Neuron (in vitro differentiated cells): ENCODE measurements around the gene ATP6V1C2.
"Not testable (repeated sequence)": the region's sequence is repeated elsewhere in the genome, so short reads cannot be mapped to it uniquely, and the experiment has no call there.

Experiments used
- H2AFZ ChIP-seq: one replicate; pipeline ENCODE4 v1.6.1; 2013; ENCODE audit warnings: low read depth, mild to moderate bottlenecking, inconsistent platforms, low read length, moderate library complexity
- H3K27me3 ChIP-seq: one replicate; pipeline ENCODE4 v1.6.1; 2013; ENCODE audit warnings: low read length; ENCODE audit not compliant: insufficient read depth
- H3K36me3 ChIP-seq: one replicate; pipeline ENCODE4 v1.6.1; 2013; ENCODE audit warnings: low read length; ENCODE audit not compliant: insufficient read depth
- H3K4me1 ChIP-seq: one replicate; pipeline ENCODE4 v1.6.1; 2013; ENCODE audit warnings: low read length; ENCODE audit not compliant: insufficient read depth
- H3K4me3 ChIP-seq: 2 replicates; pipeline ENCODE4 v1.5.1; 2013; ENCODE audit warnings: mild to moderate bottlenecking, low read length, moderate library complexity
- H3K9me3 ChIP-seq: one replicate; pipeline ENCODE4 v1.6.1; 2013; ENCODE audit warnings: low read length

ATP6V1C2 gene

DNA sequence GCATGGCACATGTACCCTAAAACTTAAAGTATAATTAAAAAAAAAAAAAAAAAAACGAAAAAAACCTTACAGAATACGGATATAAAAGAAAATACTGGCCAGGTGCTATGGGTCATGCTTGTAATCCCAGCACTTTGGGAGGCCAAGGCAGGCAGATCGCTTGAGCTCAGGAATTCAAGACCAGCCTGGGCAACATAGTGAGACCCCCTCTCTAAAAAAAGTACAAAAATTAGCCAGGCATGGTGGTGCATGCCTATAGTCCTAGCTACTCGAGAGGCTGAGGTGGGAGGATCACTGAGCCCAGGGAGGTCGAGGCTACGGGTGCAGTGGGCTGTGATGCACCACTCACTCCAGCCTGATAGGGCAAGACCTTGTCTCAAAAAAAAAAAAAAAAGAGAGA, 84.6 kb downstream of the ATP6V1C2 start:
- peaks cover 21% of the 10 kb centered on the region for H3K36me3 ChIP-seq
- H2AFZ ChIP-seq: not testable (repeated sequence)

DNA sequence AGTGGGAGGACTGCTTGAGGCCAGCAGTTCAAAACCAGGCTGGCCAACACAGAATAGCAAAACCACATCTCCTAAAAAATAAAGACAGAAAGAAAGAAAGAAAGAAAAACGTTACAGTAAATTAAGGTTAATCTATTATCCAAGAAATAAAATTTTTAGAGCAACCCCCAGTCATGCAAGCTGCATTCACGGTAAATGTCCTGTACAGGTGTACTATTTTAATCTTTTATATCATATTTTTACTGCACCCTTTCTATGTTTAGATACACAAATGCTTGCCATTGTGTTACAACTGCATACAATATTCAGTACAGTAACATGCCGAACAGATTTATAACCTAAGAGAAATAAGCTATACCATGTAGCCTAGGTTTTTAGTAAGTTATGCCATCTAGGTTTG, 85.1 kb downstream of the ATP6V1C2 start:
- Histone ChIP-seq H3K9me3 (no peaks in the 10 kb centered on the region), H3K4me1 (peaks cover 21% of the 10 kb centered on the region), H3K27me3 (no peaks in the 10 kb centered on the region), H3K36me3 (peaks cover 16% of the 10 kb centered on the region), H2AFZ (no peak overlapping the region), H3K4me3 (no peak overlapping the region)

More for the DNA sequence above, 84.6 kb downstream of the ATP6V1C2 start:
- not testable (repeated sequence) for H3K27me3 ChIP-seq, H3K9me3 ChIP-seq, H3K4me3 ChIP-seq
- peaks cover 15% of the 10 kb centered on the region for H3K4me1 ChIP-seq

DNA sequence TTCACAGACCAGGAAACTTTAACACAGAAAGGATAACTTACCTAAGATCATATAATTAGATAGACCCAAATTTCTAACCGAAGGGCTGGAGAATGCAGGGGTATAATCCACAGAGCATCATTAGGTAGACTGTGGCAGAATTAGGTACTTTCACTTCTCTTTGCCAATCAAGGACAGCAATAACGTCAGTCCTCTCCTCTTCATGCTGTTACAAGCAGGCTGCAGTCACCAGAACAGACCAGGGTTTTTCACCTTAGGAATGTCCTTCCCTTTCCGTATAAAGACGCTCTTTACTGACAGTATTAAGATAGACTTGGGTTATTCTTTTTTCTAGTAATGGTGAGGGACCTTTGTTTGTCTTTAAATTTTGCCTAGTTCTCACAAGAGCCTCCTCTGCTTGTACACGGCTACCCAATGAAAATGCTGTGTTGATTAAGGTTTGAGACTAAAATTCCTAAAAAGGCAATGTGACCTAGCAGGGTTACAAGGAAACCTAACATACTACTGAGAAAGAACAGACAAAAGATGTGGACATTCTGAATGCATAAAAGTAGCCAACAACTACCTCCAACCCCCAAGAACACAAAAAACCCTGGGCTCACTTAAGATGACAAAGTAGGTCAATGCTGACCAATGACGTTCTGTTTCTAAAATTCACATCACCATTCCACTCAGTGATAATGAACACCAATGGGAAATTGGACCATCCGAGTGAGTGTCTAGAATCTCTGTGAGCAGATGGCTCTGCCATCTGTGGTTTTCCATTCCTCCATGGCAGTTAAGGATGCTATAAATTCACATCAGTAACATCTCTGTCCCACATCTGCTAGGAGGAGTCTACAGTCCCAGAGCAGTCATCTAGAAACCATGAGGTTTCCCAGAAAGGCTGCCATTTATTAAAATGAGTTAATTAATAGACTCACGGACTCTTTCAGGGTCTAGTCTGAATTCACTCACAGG, 89.1 kb downstream of the ATP6V1C2 start:
- H2AFZ ChIP-seq: no peak overlapping the region
- H3K27me3 ChIP-seq: no peaks in the 10 kb centered on the region
- peaks cover 5% of the 10 kb centered on the region for H3K36me3 ChIP-seq
- H3K4me1 ChIP-seq: peaks cover 33% of the 10 kb centered on the region
- H3K4me3 ChIP-seq: peak overlapping the region; percentile 78
- no peaks in the 10 kb centered on the region for H3K9me3 ChIP-seq

- H3K4me1 ChIP-seq: peaks cover 33% of the 10 kb centered on the region
- peak overlapping the region; percentile 78 for H3K4me3 ChIP-seq
- no peak overlapping the region for H2AFZ ChIP-seq
Observed at GRCh38 chr2:10811517-10811916, 90.1 kb downstream of the ATP6V1C2 start.

GRCh38 chr2:10812362-10813162, 91.1 kb downstream of the ATP6V1C2 start, which contains the start of gene PDIA6:
Gene PDIA6, minus strand, starts transcription at chr2:10812785. Its CDS starts 89 bp downstream, at chr2:10812696.
- peaks cover 33% of the 10 kb centered on the region for H3K4me1 ChIP-seq
- H2AFZ ChIP-seq: peak within 1 kb of the TSS; percentile 94
- H3K27me3 ChIP-seq: no peaks in the 10 kb centered on the region
- peaks cover 3% of the 10 kb centered on the region for H3K36me3 ChIP-seq
- no peaks in the 10 kb centered on the region for H3K9me3 ChIP-seq
- peak within 1 kb of the TSS; percentile 78 for H3K4me3 ChIP-seq

More at GRCh38 chr2:10811517-10811916, 90.1 kb downstream of the ATP6V1C2 start:
- Histone ChIP-seq H3K27me3 (no peaks in the 10 kb centered on the region), H3K9me3 (no peaks in the 10 kb centered on the region), H3K36me3 (peaks cover 5% of the 10 kb centered on the region)

DNA sequence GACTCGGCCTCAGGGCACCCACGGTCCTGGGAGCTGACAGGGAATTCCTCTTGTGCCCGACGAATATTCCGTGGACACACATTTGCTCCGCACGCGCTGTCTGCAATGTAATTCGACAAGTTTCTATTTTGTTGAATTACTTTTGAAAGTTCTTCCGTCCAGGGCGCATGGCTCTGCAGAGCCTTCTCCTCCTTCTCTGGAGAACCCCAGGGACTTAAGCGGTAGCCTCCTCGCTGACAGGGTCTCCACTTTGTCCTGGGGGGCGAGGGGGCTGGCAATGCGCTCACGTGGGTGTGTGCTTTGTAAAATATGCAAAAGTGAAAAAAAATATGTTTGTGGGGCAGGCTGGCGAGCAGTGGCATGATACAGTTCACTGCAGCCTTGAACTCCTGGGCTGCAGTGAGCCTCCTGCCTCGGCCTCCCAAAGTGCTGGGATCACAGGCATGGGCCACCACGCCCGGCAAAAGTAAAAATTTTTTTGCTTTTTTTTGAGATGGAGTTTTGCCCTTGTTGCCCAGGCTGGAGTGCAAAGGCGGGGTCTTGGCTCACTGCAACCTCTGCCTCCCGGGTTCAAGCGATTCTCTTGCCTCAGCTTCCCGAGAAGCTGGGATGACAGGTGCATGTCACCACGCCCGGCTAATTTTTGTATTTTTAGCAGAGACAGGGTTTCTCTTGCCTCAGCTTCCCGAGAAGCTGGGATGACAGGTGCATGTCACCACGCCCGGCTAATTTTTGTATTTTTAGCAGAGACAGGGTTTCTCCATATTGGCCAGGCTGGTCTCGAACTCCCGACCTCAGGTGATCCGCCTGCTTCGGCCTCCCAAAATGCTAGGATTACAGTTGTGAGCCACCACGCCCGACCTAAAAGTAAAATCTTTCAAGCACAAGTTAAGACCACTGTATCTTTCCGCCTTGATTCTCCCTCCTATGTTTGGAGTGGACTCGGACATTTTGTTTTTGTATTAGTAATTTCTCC, 92.0 kb downstream of the ATP6V1C2 start:
- Histone ChIP-seq H3K4me1 (peaks cover 33% of the 10 kb centered on the region), H2AFZ (peak overlapping the region; percentile 94), H3K4me3 (peak overlapping the region; percentile 78)
- H3K36me3 ChIP-seq, H3K9me3 ChIP-seq, H3K27me3 ChIP-seq: not testable (repeated sequence)

DNA sequence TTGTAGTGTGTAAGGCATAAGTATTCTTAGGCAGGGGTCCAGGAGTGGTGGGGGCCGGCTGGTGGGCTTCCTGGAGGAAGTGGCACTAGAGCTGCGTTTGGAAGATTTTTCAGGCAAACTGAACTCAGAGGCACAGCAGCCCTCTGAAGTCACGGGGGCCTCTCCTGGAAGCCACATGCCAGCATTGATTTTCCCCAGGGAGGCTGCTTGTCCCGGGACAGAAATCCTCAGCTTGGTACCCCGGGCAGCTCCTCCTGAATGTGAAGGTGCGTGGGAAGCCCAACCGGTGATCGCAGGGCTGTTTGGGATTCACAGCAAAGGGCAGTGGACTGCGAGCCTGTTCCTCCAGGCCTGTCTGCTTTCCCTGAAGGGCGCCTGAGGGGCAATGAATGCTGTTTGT, 92.7 kb downstream of the ATP6V1C2 start:
- peak overlapping the region; percentile 78 for H2AFZ ChIP-seq
- peaks cover 33% of the 10 kb centered on the region for H3K4me1 ChIP-seq
- H3K27me3 ChIP-seq: no peaks in the 10 kb centered on the region
- H3K4me3 ChIP-seq: no peak overlapping the region
- H3K36me3 ChIP-seq: peaks cover 3% of the 10 kb centered on the region
- H3K9me3 ChIP-seq: no peaks in the 10 kb centered on the region

- Histone ChIP-seq H3K27me3 (no peaks in the 10 kb centered on the region), H2AFZ (peak overlapping the region; percentile 78), H3K4me1 (peaks cover 33% of the 10 kb centered on the region), H3K9me3 (no peaks in the 10 kb centered on the region), H3K4me3 (no peak overlapping the region), H3K36me3 (peaks cover 3% of the 10 kb centered on the region)
Observed at GRCh38 chr2:10814571-10815331, 93.3 kb downstream of the ATP6V1C2 start.

- H3K4me3 ChIP-seq: no peak overlapping the region
- H3K9me3 ChIP-seq: no peaks in the 10 kb centered on the region
- no peak overlapping the region for H2AFZ ChIP-seq
- H3K36me3 ChIP-seq: no peaks in the 10 kb centered on the region
- H3K27me3 ChIP-seq: no peaks in the 10 kb centered on the region
- H3K4me1 ChIP-seq: peaks cover 12% of the 10 kb centered on the region
Observed at GRCh38 chr2:10817413-10817812, 96.0 kb downstream of the ATP6V1C2 start.

- not testable (repeated sequence) for H3K4me3 ChIP-seq, H2AFZ ChIP-seq, H3K36me3 ChIP-seq, H3K27me3 ChIP-seq, H3K9me3 ChIP-seq, H3K4me1 ChIP-seq
Observed at GRCh38 chr2:10818305-10818704, 96.9 kb downstream of the ATP6V1C2 start.

GRCh38 chr2:10818984-10819383, 97.6 kb downstream of the ATP6V1C2 start:
- Histone ChIP-seq H3K36me3 (no peaks in the 10 kb centered on the region), H3K4me3 (no peak overlapping the region), H3K9me3 (no peaks in the 10 kb centered on the region), H3K4me1 (peaks cover 8% of the 10 kb centered on the region), H2AFZ (no peak overlapping the region), H3K27me3 (no peaks in the 10 kb centered on the region)
